Thyroid gland (tissue), 4 donors: Measurements from ENCODE around the gene SV2B. TPM values are rescaled to one million over a fixed set of nuclear protein-coding genes. Genes with fewer than 3 reads are reported as not detected.
"Not testable (repeated sequence)": the region's sequence is repeated elsewhere in the genome, so short reads cannot be mapped to it uniquely, and the experiment has no call there.

Source experiments
- DNase-seq, 2 donors: peaks; one replicate each; pipeline ENCODE4 v3.0.0-alpha.2; 2019
- H3K27ac ChIP-seq, 3 donors: fragments of 200-600 bp; sonication (generic); 1 replicate in 2 of 3; 2 replicates in 1 of 3; pipeline ENCODE4 v1.5.1; 2016 to 2019; ENCODE audit warnings: mild to moderate bottlenecking in 1 of 3, moderate library complexity in 1 of 3
- H3K27me3 ChIP-seq: fragments of 200-600 bp; sonication (generic); one replicate; pipeline ENCODE4 v1.5.1; 2019
- H3K36me3 ChIP-seq, 2 donors: fragments of 200-600 bp; sonication (generic); one replicate each; pipeline ENCODE4 v1.5.1; 2016 to 2019
- H3K4me1 ChIP-seq, 2 donors: fragments of 200-600 bp; sonication (generic); one replicate each; pipeline ENCODE4 v1.5.1; 2017 to 2019
- H3K4me3 ChIP-seq, 3 donors: fragments of 200-600 bp; sonication (generic); replicated peaks in 1 of 3; 1 replicate in 2 of 3; 2 replicates in 1 of 3; pipeline ENCODE4 v1.5.1; 2016; ENCODE audit warnings: mild to moderate bottlenecking in 1 of 3
- H3K9me3 ChIP-seq: fragments of 200-600 bp; sonication (generic); one replicate; pipeline ENCODE4 v1.5.1; 2017
- CTCF ChIP-seq, 6 experiments: fragments of 200-600 bp in 3 of 6; fragments of 450-650 bp in 3 of 6; sonication (generic) in 3 of 6; IDR thresholded peaks; one replicate each; pipeline ENCODE4 v1.5.1; 2016 to 2019; ENCODE audit warnings: antibody characterized with exemption in 6 of 6, mild to moderate bottlenecking in 2 of 6, inconsistent platforms in 1 of 6, moderate library complexity in 1 of 6
- POLR2A ChIP-seq, 2 donors: fragments of 450-650 bp; IDR thresholded peaks; one replicate each; pipeline ENCODE4 v1.6.1; 2017; ENCODE audit warnings: antibody characterized with exemption in 2 of 2, mild to moderate bottlenecking in 2 of 2, moderate library complexity in 1 of 2
- WGBS, 2 donors: methylation state at CpG; one replicate each; pipeline ENCODE4 v1.1.5; 2017; 5-methylcytosine and 5-hydroxymethylcytosine counted together
- intact Hi-C: fragments of 100-400 bp; cut with DNase I; formaldehyde crosslinking; loops from one replicate; pipeline ENCODE4 v1.15.1; 2023
- total RNA-seq, 4 donors: library from RNA; depleted of rRNA; stranded (reverse); fragments of >200 nt; gene quantifications; one replicate each; pipeline ENCODE4 v1.2.3, GENCODE V29; 2016

Gene SV2B
- total RNA-seq, 4 donors from 2014 or later: 0.83 to 3.9 (median 2.2) TPM

GRCh38 chr15:91338766-91339165 is 238.7 kb downstream of the SV2B start:
- DNase-seq: peak; percentile 2 to 10
- no peak overlapping the region for H3K4me3 ChIP-seq
- no peaks in the 10 kb centered on the region for H3K9me3 ChIP-seq
- H3K27ac ChIP-seq: no peak overlapping the region
- no peaks in the 10 kb centered on the region for H3K4me1 ChIP-seq
- TF ChIP-seq CTCF (IDR thresholded peaks at IDR 0.05) (no peak), POLR2A (IDR thresholded peaks at IDR 0.05) (no peak)
- 10 to 13% methylated on average over 3 of the region's 3 CpGs for WGBS, 2 donors
- no peaks in the 10 kb centered on the region for H3K36me3 ChIP-seq
- intact Hi-C loops: no loop called here
- peaks cover 6% of the 10 kb centered on the region for H3K27me3 ChIP-seq

- no peak overlapping the region for H3K27ac ChIP-seq
- H3K27me3 ChIP-seq: no peaks in the 10 kb centered on the region
- WGBS, 2 donors: 71 to 78% methylated on average over 7 of the region's 7 CpGs
- intact Hi-C loops: no loop called here
- no peaks in the 10 kb centered on the region for H3K36me3 ChIP-seq
- no peak for DNase-seq
- H3K9me3 ChIP-seq: no peaks in the 10 kb centered on the region
- H3K4me3 ChIP-seq: no peak overlapping the region
- H3K4me1 ChIP-seq: no peaks in the 10 kb centered on the region
- TF ChIP-seq CTCF (IDR thresholded peaks at IDR 0.05) (no peak), POLR2A (IDR thresholded peaks at IDR 0.05) (no peak)
Measured at GRCh38 chr15:91342097-91342496, 242.0 kb downstream of the SV2B start.

- WGBS, 2 donors: 95 to 97% methylated on average over 3 of the region's 3 CpGs
- H3K9me3 ChIP-seq, DNase-seq, H3K27me3 ChIP-seq, H3K27ac ChIP-seq, intact Hi-C loops, H3K4me3 ChIP-seq, H3K36me3 ChIP-seq, H3K4me1 ChIP-seq: not testable (repeated sequence)
Measured at GRCh38 chr15:91344912-91345311, 244.9 kb downstream of the SV2B start.

GRCh38 chr15:91345736-91346135 is 245.7 kb downstream of the SV2B start:
- no peak for DNase-seq
- intact Hi-C loops: no loop called here
- Histone ChIP-seq H3K9me3 (no peaks in the 10 kb centered on the region), H3K27me3 (no peaks in the 10 kb centered on the region), H3K36me3 (no peaks in the 10 kb centered on the region), H3K4me3 (no peak overlapping the region), H3K27ac (no peak overlapping the region), H3K4me1 (no peaks in the 10 kb centered on the region)
- no peak for TF ChIP-seq POLR2A (IDR thresholded peaks at IDR 0.05)
- TF ChIP-seq CTCF (IDR thresholded peaks at IDR 0.05): no peak
- 73 to 74% methylated on average over 5 of the region's 5 CpGs for WGBS, 2 donors

GRCh38 chr15:91346259-91346658 is 246.2 kb downstream of the SV2B start:
- H3K27ac ChIP-seq: no peak overlapping the region
- no peaks in the 10 kb centered on the region for H3K4me1 ChIP-seq
- TF ChIP-seq POLR2A (IDR thresholded peaks at IDR 0.05) (no peak), CTCF (IDR thresholded peaks at IDR 0.05) (no peak)
- DNase-seq: no peak
- H3K27me3 ChIP-seq: no peaks in the 10 kb centered on the region
- no peaks in the 10 kb centered on the region for H3K36me3 ChIP-seq
- H3K9me3 ChIP-seq: no peaks in the 10 kb centered on the region
- intact Hi-C loops: no loop called here
- H3K4me3 ChIP-seq: no peak overlapping the region
- 62 to 70% methylated on average over 2 of the region's 2 CpGs for WGBS, 2 donors
